GM21737 (cell line): ENCODE measurements around the gene HSD17B14.
"Not testable (repeated sequence)": the region's sequence is repeated elsewhere in the genome, so short reads cannot be mapped to it uniquely, and the experiment has no call there.

Experiments
- ATAC-seq: cut with Tn5 transposase; IDR thresholded peaks from one replicate; pipeline ENCODE4 v1.9.1; 2021; ENCODE audit warnings: mild to moderate bottlenecking, moderate library complexity; ENCODE audit not compliant: unreplicated experiment

The HSD17B14 gene

DNA sequence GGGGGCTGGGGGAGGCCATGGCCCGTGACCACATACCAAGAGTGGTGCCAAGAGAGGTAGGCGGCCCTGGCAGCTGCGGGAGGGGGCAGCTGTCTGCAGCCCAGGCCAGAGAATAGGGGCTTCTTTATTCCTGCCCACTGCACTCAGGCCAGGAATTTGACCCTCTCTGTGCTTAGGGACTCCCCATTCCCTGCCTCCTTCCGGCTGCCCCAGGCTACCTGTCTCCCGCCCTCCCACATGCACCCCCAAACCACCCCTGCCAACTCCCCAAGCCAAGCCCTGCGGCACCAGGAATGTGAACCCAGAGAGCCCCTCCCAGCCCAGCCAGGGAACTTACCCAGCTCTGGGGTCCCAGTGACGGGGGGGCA lies 31.4 kb upstream of the HSD17B14 start:
- ATAC-seq = no peak

DNA sequence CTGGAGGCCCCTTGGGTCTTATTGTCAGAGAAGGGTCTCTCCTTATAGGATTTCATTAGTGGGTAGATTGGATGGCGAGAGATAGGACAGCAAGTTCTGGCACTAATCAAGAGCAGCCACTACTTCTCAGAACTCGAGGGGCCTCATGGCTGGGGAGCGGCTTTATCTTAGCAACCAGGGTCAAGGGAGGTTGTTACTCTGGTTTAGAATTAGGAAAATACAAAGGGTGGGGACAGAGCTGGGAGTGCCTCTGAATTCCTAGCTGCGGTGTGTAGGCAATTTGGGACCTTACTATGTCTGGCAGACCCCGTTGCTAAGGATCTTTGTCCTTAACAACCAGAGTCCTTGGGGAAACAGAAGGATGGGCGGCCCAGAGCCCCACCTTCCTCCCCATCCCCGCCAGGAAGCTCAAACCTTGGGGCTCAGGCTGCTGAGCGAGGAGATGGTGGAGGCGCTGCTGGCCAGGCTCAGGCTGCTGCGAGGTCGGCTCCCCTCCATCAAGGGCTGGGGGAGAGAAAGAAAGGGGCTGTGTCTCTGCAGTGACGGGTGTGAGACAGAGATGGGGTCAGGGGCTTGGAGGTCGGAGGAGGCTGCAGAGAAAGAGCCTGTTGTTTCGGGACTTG lies 30.9 kb upstream of the HSD17B14 start:
- no peak for ATAC-seq

DNA sequence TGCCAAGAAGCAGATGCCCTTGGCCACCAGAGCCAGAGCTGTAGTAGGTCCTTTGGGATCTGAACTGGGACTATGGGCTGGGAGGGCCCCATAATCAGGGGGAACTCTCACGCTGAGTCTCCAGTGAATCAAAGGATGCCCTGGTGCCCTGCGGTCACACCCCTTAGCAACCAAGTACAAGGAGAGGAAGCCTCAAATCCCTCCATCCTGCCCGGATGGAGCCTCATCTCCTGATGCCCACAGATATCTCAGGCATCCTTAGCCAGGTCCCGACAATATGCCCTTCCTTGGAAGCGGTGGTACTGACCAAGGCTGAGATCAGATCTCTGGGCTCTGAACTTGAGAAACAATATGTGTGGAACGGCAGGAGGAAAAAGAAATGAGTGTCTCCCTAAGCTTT lies 30.4 kb upstream of the HSD17B14 start:
- ATAC-seq = no peak

DNA sequence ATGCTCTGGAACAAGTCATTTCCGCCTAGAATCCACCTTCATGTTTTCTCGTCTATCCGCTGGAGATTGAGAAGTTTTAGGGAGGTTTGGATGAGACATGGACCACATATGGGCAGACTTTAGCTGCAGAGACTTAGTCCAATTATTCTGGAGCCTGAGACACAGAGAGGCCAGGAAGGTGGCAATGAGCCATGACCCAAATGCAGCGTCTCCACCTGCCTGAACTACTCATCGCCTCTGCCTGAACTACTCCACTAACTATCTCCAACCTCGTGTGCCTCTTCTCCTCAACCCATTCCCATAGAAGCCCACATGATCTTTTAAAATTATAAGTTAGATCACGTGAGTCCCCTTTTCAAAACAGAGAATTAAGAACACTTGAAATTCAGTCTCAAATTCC lies 26.5 kb upstream of the HSD17B14 start:
- no peak for ATAC-seq

DNA sequence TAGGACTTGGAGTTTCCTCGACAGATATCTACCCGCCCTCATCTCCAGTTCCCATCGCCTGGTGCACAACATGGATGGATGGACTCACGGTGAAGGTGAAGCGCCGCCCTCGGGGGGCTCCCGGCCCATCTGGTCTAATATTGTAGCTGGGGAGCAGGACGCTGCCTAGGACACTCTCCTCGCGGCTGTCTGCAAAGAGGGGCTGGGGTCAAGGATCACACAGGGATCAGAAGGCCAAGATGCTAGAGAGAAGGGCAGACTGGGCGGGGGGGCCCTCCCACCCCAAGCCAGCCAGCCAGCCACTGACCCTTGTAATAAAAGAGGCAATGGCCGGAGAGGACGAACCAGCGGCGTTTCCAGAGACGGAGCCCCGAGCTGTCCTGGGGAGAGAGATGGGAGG lies 25.0 kb upstream of the HSD17B14 start:
- no peak for ATAC-seq

DNA sequence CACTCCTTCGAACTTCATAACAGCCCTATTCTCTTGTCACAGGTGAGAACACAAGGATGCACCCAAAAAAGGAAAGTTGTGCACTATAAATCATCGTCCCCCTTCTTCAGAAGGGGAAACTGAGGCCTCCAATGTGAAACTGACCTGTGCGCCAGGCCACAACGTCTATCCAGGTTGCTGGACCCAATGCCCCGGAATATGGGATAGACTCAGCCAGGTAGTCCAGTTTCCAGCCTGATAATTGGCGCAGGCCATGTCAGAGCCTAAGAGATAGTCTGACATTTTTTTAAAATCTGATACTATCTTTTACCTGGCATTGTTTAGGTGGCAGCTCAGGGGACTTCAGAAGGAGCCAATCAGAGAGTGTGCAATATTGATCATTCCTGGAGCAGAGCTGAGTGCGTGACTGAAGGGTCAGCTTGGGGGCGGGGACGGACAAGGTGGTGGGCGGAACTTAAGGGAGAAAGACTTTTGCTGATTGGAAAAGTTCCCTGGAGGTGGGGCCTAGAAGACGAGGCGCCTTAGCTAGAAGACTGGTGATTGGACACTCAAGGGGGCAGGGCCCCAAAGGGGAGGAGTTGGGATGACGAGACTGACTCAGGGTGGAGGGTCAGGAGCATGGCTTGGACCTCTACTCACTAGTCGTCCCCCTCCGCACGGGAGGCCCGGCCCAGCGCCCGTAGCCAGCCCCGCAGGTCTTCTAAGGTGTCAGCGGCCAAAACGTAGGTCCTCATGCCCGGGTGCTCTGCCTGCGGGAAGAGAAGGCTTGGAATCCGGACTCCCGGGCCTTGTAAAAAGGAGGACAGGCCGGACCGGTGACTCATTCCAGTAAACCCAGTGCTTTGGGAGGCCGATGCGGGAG lies 23.7 kb upstream of the HSD17B14 start:
- no peak for ATAC-seq

DNA sequence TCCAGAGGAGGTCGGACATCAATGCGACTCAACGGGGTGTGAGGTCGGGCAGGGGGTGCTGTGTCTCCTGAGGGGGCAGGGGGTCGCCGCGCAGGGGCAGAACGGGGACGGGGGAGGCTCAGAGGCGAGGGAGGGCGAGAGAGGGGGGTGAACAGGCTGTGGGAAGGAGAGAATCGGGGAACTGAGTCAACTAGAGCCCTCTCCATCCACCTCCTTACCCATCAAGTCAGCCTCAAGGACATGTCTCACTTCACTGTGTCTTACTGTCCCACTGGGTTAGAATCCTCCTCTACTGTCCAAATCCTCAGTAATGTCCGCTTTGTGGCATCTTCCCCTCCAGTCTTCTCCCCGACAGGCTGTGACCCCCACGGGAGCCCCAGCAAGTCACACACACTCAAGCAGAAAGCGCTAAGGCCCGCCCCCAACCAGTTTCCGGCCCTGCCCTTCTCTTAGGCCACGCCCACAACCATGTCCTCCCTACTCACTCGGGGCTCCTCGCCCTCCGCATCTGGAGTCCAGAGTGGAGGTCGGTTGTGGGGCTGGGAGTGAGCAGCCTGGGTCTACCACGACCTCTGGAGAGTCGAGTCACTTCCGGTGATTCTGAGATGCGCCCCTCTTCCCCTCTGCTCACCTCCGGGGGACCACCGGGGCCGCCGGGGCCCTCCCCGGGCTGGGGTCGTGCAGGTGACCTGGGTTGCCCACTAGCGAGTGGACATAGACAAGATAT lies 22.9 kb upstream of the HSD17B14 start:
- no peak for ATAC-seq

DNA sequence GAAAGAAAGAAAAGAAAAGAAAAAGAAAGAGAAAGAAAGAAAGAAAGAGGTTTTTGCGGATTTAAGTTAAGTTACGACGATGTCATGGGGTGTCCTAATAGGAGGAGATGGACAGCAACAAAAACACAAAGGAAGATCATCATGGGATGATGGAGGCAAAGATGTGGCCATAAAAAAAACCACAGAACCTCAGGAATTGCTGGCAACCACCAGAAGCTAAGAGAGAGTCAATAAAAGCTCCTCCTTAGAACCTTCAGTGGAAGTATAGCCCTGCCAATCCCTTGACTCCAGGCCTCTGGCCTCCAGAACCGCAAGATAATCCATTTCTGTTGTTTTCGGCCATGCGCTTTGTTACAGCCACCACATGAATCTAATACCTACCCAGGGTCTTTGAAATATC lies 20.6 kb upstream of the HSD17B14 start:
- ATAC-seq = no peak

DNA sequence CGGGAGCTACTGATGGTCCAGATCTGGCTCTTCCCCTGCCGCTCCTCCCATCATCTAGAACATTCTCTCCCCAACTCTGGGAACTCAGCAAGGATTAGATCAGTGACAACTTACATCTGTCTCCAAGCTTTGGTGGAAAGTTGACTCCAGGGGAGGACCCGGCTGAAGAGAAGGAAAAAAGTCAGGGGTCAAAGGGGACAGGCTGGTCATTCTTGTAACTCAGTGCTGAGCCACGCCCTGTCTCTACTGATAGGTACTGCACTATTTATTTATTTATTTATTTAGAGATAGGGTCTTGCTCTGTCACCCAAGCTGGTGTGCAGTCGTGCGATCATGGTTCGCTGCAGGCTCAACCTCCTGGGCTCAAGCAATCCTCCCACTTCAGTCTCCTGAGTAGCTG lies 17.8 kb upstream of the HSD17B14 start:
- ATAC-seq = no peak

DNA sequence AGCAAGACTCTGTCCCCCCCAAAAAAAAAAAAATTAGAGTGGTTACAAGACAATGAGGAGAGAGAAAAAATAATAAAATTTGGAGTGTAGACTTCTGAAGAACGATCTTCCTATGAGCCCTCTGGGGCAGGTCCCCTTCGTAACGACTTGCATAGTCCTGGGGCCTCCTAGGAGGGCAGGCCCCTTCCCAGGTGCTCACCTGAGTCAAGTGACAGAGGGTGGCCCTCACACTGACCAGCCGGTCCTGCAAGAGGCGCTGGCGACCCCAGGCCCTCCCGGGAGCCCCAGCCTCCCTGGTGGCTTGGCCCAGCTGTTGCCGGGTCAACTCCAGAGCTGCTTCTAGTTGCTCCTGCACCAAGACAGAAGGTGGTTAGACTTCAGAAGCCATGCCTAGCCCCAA lies 17.2 kb upstream of the HSD17B14 start:
- ATAC-seq = no peak

DNA sequence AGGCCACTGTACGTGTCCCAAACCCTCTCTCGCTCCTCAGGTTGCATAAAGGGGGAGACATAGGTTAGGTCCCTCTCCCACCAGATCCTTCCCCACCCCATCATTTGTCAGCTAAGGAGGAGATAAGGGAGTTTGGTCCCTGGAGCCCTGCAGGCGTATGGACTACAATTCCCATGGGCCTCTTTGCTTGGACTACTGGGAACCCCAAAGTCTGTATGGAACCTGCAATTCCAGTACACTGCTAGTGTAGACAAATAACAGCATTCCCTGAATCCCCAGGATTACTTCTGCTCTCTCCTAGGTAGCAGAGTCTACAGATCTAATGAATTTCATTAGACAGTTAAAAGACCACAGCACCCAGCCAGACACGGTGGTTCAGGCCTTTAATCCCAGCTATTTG lies 16.0 kb upstream of the HSD17B14 start:
- ATAC-seq = no peak

DNA sequence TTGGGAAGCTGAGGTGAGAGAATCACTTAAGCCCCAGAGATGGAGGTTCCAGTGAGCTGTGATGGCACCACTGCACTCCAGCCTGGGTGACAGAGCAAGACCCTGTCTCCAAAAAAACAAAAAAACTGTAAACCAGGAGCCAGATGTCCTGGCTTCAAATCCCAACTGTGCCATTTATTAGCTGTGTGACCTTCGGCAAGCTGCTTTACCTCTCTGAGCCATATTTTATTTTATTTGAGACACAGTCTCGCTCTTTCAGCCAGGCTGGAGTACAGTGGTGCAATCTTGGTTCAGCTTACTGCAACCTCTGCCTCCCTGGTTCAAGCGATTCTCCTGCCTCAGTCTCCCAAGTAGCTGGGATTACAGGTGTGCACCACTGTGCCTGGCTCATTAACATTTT lies 10.4 kb upstream of the HSD17B14 start:
- ATAC-seq = not testable (repeated sequence)

DNA sequence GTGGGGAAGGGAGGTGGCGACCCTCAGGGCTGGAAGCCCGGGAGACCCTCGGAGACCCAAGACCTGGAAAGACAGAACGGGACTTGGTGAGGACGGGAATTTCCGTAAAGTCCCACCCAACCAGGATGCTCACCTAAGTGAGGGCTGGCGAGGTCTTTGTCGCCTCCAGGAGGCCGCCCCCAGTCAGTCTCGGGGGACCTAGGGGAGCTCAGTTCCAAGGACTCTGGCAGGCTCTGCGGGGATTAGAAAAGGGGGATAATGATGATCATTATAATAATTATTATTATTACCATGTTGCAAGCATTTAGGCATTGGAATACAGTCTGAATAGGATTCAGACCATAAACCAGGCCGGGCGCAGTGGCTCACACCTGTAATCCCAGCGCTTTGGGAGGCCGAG lies 9.1 kb upstream of the HSD17B14 start:
- no peak for ATAC-seq

DNA sequence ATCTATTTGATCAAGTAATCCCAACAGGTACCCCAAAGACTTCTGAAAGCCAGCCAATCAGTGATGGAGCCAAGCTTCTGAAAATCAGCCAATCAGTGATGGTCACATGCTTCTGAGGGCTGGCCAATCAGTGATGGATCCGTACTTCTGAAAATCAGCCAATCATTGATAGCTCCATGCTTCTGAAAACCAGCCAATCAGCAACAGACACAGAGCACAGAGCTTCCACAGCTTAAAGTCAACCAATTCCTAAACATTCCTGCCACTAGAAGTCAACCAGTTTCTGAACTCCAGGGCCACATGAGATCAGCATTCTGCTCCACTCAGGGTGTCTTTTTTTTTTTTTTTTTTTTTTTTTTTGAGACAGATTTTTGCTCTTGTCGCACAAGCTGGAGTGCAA lies 8.2 kb upstream of the HSD17B14 start:
- ATAC-seq = no peak

DNA sequence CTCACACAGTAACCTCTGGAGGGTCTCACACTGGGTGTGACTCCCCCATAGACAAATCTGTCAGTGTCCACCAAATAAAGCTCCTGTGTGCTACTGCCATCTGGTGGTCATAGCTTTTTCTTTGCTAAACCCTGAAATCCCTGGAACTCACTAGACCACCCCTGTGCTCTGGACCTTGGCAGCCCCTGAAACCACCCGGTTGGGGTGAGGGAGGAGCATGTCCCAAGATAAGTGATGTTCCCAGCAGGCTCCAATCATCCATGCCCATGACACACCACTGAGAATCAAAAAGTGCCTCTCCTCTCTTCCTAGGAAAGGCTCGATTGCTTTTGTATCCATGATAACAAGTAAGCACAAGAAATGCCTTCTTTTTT lies 6.5 kb upstream of the HSD17B14 start:
- ATAC-seq = no peak

DNA sequence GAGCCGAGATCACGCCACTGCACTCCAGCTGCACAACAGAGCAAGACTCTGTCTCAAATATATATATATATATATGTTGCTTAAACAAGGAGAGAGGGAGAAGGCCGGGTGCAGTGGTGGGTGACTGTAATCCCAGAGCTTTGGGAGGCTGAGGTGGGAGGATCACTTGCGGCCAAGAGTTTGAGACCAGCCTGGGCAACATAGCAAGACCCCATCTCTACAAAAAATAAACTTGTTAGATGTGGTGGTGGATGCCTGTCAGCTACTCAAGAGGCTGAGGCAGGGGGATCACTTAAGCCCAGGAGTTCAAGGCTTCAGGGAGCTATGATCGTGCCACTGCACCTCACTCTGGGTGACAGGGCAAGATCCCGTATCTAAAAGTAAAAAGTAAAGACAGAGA lies 5.3 kb upstream of the HSD17B14 start:
- no peak for ATAC-seq

DNA sequence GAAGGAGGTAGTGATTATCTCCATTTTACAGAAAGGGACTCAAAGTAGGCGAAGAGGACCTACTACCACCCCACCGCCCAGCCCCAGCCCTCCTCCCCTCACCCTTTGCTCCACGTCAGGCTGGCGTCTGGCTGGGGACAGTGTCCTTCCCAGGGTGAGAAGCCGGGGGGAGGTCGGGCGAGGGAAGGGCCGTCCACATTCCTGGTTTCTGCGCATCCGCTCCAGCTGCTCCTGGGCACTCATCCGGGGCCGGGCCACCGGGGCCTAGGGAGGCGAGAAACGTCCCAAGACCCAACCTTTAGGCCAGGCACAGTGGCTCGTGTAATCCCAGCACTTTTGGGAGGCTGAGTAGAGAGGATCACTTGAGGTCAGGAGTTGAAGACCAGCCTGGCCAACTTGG lies 4.8 kb upstream of the HSD17B14 start:
- no peak for ATAC-seq

DNA sequence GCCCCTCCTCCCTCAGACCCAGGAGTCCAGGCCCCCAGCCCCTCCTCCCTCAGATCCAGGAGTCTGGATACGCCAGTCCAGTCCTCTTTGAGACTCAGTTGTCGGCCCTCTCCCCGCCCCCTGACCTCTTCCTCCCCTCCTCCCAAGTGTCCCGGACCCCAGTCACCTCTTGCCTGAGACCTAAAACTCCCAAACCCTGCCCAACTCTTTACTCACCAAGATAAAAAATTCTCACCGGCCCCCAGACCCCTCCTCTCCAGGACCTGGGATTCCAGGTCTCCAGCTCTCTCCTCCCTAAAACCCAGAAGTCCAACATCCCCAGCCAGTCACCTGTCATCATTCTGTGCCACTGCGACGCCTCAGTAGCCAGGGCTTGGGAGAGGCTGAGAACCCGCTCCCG lies 1.4 kb upstream of the HSD17B14 start:
- no peak for ATAC-seq

DNA sequence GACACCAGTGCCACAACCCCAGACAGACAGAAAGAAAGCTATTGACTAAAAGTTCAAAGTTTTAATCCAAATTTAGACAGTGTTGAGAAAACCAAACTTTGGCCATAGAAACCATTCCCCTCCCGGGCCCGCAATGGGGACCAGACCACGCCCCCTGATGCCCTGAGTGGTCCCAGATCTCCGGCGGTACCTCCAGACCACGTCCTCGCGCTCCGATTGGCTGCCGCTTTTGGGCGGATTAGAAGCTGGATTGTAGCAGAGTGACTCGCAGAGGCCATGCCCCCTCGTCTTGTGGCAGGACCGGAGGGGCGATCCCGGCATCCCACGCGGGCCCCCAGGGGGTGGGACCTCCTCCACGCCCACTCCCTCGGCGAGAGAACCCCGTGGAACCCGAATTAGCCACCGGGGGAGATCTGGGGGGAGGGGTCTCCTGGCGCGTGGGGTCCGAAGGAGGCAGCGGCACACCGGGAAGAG lies 797 bp upstream of the HSD17B14 start:
- ATAC-seq = peak; percentile 54

DNA sequence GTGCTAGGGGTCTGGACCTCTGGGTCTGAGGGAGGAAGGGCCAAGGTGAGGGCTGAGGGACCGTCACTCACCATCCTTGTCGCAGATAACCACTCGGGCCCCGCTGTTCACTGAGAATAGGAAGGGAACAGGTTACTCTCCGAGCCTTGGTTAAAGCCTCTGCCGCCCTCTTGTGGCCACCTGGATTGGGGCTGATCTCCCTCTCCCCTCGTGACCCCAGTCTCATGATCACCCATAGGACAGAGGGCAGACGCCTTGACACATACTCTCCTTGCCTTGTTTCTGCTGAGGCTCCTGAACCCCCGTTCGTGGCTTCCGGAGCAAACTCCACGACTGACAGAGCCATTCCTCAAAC lies 580 bp downstream of the HSD17B14 start:
- ATAC-seq = peak; percentile 72

DNA sequence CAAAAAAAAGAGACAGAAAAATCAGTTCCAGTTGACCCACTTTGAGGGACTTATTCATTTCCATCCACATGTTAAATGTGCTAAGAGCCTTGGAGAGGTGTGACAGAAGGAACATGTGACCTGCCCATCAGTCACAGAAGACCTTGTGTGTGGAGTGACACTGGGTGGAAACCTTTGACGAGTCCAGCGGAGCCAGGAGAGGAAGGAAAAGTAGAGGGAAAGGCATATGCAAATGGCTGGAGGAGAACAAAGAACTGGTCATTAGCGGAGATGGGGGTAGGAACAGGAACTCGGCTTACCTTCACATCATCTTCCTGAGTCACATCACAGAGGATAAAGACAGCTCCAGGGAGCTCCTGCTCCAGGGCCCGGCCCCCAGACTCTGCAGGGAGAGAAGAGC lies 2.3 kb downstream of the HSD17B14 start:
- no peak for ATAC-seq

DNA sequence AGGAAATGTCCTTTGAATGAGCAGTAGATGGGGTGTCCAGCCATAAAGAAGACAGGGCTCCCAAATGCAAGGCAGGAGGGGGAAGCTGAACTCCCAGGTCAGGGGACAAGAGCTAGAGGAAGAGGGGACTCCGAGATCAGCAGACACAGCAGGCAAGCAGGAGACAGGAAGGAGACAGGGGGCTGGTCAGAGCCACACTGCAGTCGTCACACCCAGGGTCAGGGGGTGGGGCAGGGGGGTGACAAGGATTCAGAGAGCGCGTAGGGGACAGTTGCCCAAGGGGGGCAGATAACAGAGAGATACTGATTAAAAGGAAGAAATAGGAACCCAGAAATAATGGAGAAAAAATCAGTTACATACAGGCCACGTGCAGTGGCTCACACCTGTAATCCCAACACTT lies 3.2 kb downstream of the HSD17B14 start:
- ATAC-seq = no peak
